Activated CD8-positive, alpha-beta T cell treated with anti-CD3 and anti-CD28 coated beads, Interleukin-2, amount 10 ng/mL, durations not matched to agents 7 days and 5 days (primary cell): Measurements from ENCODE around the gene MYRIP. TPM values are rescaled to one million over a fixed set of nuclear protein-coding genes. Genes with fewer than 3 reads are reported as not detected.

Source experiments
- ATAC-seq: fragments of 150-1000 bp; cut with Tn5 transposase; one replicate; pipeline ENCODE4 v1.10.0; 2021; ENCODE audit warnings: moderate library complexity
- CTCF ChIA-PET: fragments of 350-600 bp; sonication (Branson Sonifier 250); formaldehyde crosslinking; loops from one replicate; lab custom pipeline; 2021; ENCODE audit warnings: antibody characterized with exemption; lab: Charles Lee
- POLR2A ChIA-PET: fragments of 350-600 bp; sonication (Branson Sonifier 250); formaldehyde crosslinking; loops from one replicate; lab custom pipeline; 2021; ENCODE audit warnings: antibody characterized with exemption; lab: Charles Lee
- DNase-seq: peaks from one replicate; pipeline ENCODE4 v3.0.0-alpha.2; 2020
- H3K27ac Mint-ChIP-seq: one replicate; pipeline ENCODE4 v1.8.0; 2021; ENCODE audit warnings: mild to moderate bottlenecking, mixed read lengths
- H3K27me3 Mint-ChIP-seq: one replicate; pipeline ENCODE4 v1.8.0; 2021; ENCODE audit warnings: low read depth, mixed read lengths
- H3K36me3 Mint-ChIP-seq: one replicate; pipeline ENCODE4 v1.8.0; 2021; ENCODE audit warnings: low read depth, mixed read lengths
- H3K4me1 Mint-ChIP-seq: one replicate; pipeline ENCODE4 v1.8.0; 2021; ENCODE audit warnings: low read depth, mixed read lengths
- H3K4me3 Mint-ChIP-seq: one replicate; pipeline ENCODE4 v1.8.0; 2021; ENCODE audit warnings: mild to moderate bottlenecking, mixed read lengths
- H3K9me3 Mint-ChIP-seq: one replicate; pipeline ENCODE4 v1.8.0; 2022; ENCODE audit warnings: mixed read lengths; ENCODE audit not compliant: insufficient read depth
- total RNA-seq, 2 experiments: library from RNA; stranded (reverse); gene quantifications; one replicate each; pipeline ENCODE4 v1.2.3, GENCODE V29; 2021

MYRIP gene
- total RNA-seq, 2 experiments from 2014 or later: not detected

DNA sequence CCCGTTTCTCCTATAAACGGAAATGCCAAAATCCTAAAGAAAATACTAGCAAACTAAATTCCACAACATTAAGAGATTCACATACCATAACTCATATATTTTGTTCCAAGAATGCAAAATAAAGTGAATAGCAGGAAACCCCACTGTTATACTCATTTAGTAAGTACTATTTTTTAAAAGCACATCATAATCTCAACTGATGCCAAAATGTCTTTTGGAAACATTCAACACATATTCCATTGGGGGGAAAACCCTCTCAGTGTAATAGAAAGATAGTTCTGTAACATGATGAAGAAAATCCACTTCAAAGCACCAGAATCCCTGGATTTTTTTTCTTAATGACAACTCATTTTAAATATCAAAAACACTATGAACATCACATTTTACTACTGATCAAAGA lies 407.1 kb downstream of the MYRIP start:
- ChIA-PET POLR2A (no interaction called here), CTCF (no interaction called here)
- DNase-seq: no peak
- H3K27me3 Mint-ChIP-seq: no peaks in the 10 kb centered on the region
- H3K4me1 Mint-ChIP-seq: no peaks in the 10 kb centered on the region
- no peak overlapping the region for H3K27ac Mint-ChIP-seq
- H3K4me3 Mint-ChIP-seq: no peak overlapping the region
- H3K36me3 Mint-ChIP-seq: no peaks in the 10 kb centered on the region
- peaks cover 5% of the 10 kb centered on the region for H3K9me3 Mint-ChIP-seq
- ATAC-seq: no peak

DNA sequence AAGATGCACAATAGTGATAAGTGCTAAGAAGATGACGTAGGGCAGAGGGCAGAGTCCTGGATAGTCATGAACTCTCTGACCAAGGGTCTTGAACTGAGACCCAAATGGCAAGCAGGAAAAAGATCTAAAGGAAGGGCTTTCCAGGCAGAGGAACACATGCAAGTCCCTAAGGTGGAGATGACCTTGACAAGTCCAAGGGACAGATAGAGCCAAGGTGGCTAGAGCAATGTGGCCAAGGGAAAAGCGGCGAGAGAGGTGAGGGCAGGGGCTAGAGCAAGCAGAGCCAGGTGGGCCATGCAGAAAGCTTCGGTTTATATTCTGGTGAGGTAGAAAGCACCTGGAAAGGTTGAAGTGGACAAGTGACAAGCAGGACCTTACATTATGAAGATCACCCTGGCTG lies 414.4 kb downstream of the MYRIP start:
- peaks cover 5% of the 10 kb centered on the region for H3K9me3 Mint-ChIP-seq
- H3K36me3 Mint-ChIP-seq: no peaks in the 10 kb centered on the region
- H3K4me1 Mint-ChIP-seq: no peaks in the 10 kb centered on the region
- no peak overlapping the region for H3K4me3 Mint-ChIP-seq
- no peaks in the 10 kb centered on the region for H3K27me3 Mint-ChIP-seq
- ChIA-PET POLR2A (no interaction called here), CTCF (interaction anchor here (1.4 kb wide), 1 partner anchor 9 kb away, joined by 3 read pairs; no protein-coding TSS in a partner anchor)
- no peak for DNase-seq
- no peak for ATAC-seq
- no peak overlapping the region for H3K27ac Mint-ChIP-seq

- POLR2A ChIA-PET: no interaction called here
- no peak for DNase-seq
- H3K36me3 Mint-ChIP-seq: no peaks in the 10 kb centered on the region
- H3K4me3 Mint-ChIP-seq: no peak overlapping the region
- no peaks in the 10 kb centered on the region for H3K4me1 Mint-ChIP-seq
- H3K27ac Mint-ChIP-seq: no peak overlapping the region
- CTCF ChIA-PET: no interaction called here
- no peak for ATAC-seq
- H3K9me3 Mint-ChIP-seq: peaks cover 5% of the 10 kb centered on the region
- no peaks in the 10 kb centered on the region for H3K27me3 Mint-ChIP-seq
These were observed 415.5 kb downstream of the MYRIP start for GRCh38 chr3:40224796-40225515.

DNA sequence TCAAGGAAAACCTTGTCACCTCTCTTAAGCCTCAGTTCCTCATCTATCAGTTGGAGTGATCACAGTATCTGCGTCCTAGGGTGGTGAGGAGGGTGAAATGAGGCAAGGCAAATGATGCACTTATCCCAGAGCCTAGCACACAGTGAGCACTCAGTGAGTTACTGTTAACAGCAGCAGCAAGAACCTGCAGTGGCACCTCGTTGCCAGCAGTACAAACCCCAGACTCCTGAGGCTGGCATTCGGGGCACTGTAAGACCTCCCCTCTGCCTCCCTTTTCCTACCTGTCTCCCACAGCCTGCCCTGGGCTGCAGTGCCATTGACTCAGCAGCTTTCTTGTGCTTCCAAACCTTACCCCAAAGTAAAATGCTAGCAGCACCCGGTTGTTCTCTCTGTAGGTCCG lies 417.2 kb downstream of the MYRIP start:
- no peak overlapping the region for H3K4me3 Mint-ChIP-seq
- H3K36me3 Mint-ChIP-seq: no peaks in the 10 kb centered on the region
- H3K27me3 Mint-ChIP-seq: no peaks in the 10 kb centered on the region
- no peak overlapping the region for H3K27ac Mint-ChIP-seq
- ATAC-seq (no peak), DNase-seq (no peak)
- CTCF ChIA-PET: no interaction called here
- no peaks in the 10 kb centered on the region for H3K4me1 Mint-ChIP-seq
- POLR2A ChIA-PET: no interaction called here
- H3K9me3 Mint-ChIP-seq: no peaks in the 10 kb centered on the region

DNA sequence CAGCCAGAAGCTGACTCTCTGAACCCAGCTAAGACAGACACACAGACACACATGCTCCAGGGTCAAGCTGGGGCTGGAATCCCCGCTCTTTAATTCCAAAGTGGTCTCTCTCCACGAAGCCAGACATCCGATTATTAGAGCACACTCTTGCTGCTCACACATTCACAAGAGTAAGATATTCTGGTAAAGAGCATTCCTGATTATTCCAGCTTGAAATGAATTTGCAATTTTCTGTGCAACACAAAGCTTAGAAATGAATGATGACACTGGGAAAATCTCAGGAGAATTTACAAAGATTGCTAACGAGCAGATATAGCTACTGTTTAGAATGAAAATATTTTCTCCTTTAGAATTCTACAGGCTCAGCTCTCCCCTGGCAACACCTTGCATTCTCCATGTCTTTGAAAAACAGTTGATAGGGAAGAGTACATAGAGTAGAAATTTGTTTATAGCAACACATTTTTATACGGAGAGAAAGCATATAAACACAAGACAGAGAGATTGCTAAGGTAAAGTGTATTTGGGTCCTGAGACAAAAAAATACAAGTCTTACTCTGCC lies 419.5 kb downstream of the MYRIP start:
- Mint-ChIP-seq H3K4me3 (no peak overlapping the region), H3K27me3 (no peaks in the 10 kb centered on the region), H3K27ac (no peak overlapping the region), H3K36me3 (no peaks in the 10 kb centered on the region), H3K9me3 (no peaks in the 10 kb centered on the region), H3K4me1 (no peaks in the 10 kb centered on the region)
- ATAC-seq (no peak), DNase-seq (no peak)
- CTCF ChIA-PET: no interaction called here
- POLR2A ChIA-PET: no interaction called here

DNA sequence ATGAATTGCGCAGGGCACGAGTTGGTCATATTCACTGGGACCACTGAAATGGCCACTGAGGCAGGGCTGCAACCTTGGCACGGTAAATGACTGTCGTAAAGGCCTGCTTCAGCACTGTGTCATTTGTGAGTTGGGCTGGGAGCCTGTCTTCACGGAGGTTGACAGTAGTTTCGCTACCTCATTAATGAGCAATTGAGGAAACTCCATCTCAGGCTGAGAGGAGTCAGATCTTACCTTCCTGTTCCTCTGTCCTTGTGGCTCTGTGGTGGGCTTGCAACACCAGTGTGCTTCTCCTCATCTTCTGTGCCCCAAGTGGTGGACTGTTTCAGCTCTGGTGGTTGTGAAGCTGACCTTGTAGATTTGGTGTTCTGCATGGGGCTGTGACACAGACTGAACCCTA lies 420.0 kb downstream of the MYRIP start:
- DNase-seq (no peak), ATAC-seq (no peak)
- ChIA-PET CTCF (no interaction called here), POLR2A (no interaction called here)
- H3K9me3 Mint-ChIP-seq: no peaks in the 10 kb centered on the region
- no peaks in the 10 kb centered on the region for H3K27me3 Mint-ChIP-seq
- H3K36me3 Mint-ChIP-seq: no peaks in the 10 kb centered on the region
- H3K4me3 Mint-ChIP-seq: no peak overlapping the region
- no peak overlapping the region for H3K27ac Mint-ChIP-seq
- no peaks in the 10 kb centered on the region for H3K4me1 Mint-ChIP-seq

- Mint-ChIP-seq H3K9me3 (no peaks in the 10 kb centered on the region), H3K27me3 (no peaks in the 10 kb centered on the region), H3K4me3 (no peak overlapping the region), H3K27ac (no peak overlapping the region), H3K36me3 (no peaks in the 10 kb centered on the region), H3K4me1 (no peaks in the 10 kb centered on the region)
- POLR2A ChIA-PET: no interaction called here
- DNase-seq: no peak
- CTCF ChIA-PET: no interaction called here
- ATAC-seq: no peak
These were observed 420.6 kb downstream of the MYRIP start for GRCh38 chr3:40229963-40230362.

DNA sequence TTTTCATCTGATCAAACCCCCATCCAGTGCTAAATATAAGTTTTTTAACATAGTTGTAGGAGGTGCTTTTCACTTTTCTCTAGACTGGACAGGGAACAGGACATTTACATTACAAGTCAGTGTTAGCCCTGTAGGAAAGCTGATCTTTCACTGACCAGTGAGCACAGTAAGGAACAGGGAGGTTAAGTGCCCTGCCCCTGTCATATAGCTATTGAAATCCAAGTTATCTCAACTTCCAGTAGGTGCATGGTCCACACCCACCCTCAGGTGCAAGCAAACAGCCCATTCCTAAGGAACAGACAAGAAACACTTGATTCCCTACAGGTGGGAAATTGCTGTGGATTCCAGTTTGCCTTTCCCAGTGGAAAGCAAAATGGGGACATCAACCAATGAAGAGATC lies 421.0 kb downstream of the MYRIP start:
- Mint-ChIP-seq H3K9me3 (no peaks in the 10 kb centered on the region), H3K27ac (no peak overlapping the region), H3K36me3 (no peaks in the 10 kb centered on the region), H3K27me3 (no peaks in the 10 kb centered on the region), H3K4me3 (no peak overlapping the region), H3K4me1 (no peaks in the 10 kb centered on the region)
- ChIA-PET POLR2A (no interaction called here), CTCF (no interaction called here)
- DNase-seq: no peak
- no peak for ATAC-seq

DNA sequence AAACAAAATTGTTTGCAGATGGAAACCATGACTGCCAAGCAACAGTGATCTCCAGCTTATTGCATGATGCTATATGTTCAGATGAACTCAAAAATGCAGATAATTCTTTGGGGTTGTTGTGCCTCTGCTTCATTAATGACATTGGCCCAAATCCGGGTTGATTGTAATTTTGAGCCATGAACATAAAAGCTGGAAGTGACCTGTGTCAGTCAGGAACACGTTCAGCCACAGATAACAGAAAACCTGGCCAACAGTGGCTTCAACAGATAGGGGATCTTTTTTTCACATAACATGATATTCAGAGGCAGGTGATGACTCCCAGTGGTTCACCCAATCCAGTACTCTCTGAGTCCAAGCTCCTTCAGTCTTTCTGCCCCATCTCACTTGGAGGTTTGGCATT lies 423.2 kb downstream of the MYRIP start:
- ChIA-PET POLR2A (no interaction called here), CTCF (no interaction called here)
- Mint-ChIP-seq H3K27me3 (no peaks in the 10 kb centered on the region), H3K27ac (no peak overlapping the region), H3K36me3 (no peaks in the 10 kb centered on the region), H3K9me3 (no peaks in the 10 kb centered on the region), H3K4me3 (no peak overlapping the region), H3K4me1 (no peaks in the 10 kb centered on the region)
- no peak for ATAC-seq
- DNase-seq: no peak

DNA sequence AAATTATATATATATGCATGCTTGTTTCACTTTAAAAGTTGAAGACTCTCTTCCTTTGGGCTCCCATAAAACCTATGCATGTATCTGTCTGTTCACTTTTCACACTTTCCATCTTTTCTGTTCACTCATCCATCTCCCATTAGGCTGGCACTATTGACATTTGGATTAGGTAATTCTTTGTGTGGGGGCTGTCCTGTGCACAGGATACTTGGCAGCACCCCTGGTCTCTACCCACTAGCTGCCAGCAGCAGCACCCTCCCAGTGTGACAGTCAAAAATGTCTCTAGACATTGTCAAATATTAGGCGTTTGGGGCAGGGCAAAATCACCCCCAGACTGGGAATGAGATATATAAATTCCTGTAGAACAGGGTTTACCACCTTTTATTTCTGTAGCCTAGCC lies 427.8 kb downstream of the MYRIP start:
- no peaks in the 10 kb centered on the region for H3K27me3 Mint-ChIP-seq
- no peak for ATAC-seq
- DNase-seq: no peak
- H3K4me1 Mint-ChIP-seq: no peaks in the 10 kb centered on the region
- no peaks in the 10 kb centered on the region for H3K36me3 Mint-ChIP-seq
- no peaks in the 10 kb centered on the region for H3K9me3 Mint-ChIP-seq
- POLR2A ChIA-PET: no interaction called here
- H3K4me3 Mint-ChIP-seq: no peak overlapping the region
- CTCF ChIA-PET: no interaction called here
- no peak overlapping the region for H3K27ac Mint-ChIP-seq

DNA sequence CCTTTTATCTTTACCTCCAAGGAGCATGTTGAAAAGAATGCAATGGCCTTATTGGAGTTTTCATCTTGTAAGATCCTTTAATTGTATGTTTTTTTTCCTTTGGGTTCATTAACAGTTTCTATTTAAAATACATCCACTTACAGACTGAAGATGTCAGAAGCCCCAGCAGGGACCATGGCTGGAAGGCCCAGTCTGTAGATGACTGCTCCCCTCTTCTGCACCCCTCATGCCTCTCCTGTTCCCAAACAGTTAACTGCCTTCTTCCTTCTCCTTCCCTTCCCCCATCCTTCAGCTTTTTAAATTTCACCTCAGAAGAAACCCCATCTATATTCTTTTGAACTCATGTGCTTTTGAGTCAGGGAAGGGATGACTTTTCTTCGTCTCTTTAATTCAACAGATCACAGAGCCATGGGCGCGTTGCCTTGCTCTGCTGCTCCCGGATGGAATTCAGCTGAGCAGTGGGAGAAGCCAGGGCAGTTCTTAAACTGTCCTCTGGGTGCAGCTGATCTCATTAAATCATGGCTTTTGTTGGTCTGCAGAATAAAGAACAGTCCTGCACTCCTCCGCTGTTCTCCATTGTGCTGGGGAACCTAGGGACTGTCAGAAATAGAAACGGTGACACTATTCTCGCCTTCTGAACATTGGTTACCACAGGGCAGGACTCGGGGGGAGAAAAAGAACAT lies 428.6 kb downstream of the MYRIP start:
- POLR2A ChIA-PET: no interaction called here
- H3K36me3 Mint-ChIP-seq: no peaks in the 10 kb centered on the region
- ATAC-seq: no peak
- H3K27me3 Mint-ChIP-seq: no peaks in the 10 kb centered on the region
- H3K4me1 Mint-ChIP-seq: no peaks in the 10 kb centered on the region
- CTCF ChIA-PET: no interaction called here
- no peak overlapping the region for H3K27ac Mint-ChIP-seq
- no peak for DNase-seq
- no peak overlapping the region for H3K4me3 Mint-ChIP-seq
- no peaks in the 10 kb centered on the region for H3K9me3 Mint-ChIP-seq

- Mint-ChIP-seq H3K27me3 (no peaks in the 10 kb centered on the region), H3K4me3 (no peak overlapping the region), H3K4me1 (no peaks in the 10 kb centered on the region), H3K9me3 (no peaks in the 10 kb centered on the region), H3K36me3 (no peaks in the 10 kb centered on the region), H3K27ac (no peak overlapping the region)
- CTCF ChIA-PET: interaction anchor here (1.1 kb wide), 1 partner anchor 49 kb away, joined by 3 read pairs; no protein-coding TSS in a partner anchor
- ATAC-seq: no peak
- no peak for DNase-seq
- POLR2A ChIA-PET: no interaction called here
These were observed 431.5 kb downstream of the MYRIP start for GRCh38 chr3:40240921-40241320.
